ENCODE measurements around the gene KLF6. TPM values are rescaled to one million over a fixed set of nuclear protein-coding genes. Genes with fewer than 3 reads are reported as not detected.

The KLF6 gene
- total RNA-seq, 1 experiment from 2014 or later = 94.5 TPM

DNA sequence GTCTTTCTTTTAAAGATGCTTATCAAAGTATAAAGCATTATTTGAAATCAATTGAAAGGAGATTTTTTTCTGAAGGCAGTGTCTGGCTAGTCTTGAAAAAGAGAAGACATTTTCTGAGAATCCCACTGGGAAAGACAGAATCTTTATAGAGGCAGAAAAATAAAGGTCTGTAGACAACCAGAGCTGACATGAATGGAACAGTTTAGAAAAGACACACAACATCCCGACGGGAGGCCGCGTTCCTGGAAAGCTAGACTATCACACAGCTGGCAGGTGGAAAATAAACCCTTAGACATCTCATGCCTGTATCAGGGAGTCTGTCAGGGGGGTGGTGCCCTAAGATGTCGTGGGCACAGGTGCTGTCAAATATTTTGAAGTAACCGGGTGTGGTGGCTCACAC is 48.0 kb upstream of the KLF6 start:
- no peaks in the 10 kb centered on the region for H3K36me3 ChIP-seq (ENCODE audit: low read depth, low read length)
- no peak overlapping the region for H3K27ac ChIP-seq (ENCODE audit: low read length)
- no peaks in the 10 kb centered on the region for H3K27me3 ChIP-seq (ENCODE audit: low read length)
- no peaks in the 10 kb centered on the region for H3K9me3 ChIP-seq (ENCODE audit: low read length)
- no peaks in the 10 kb centered on the region for H3K79me2 ChIP-seq (ENCODE audit: low read length)
- no peak for DNase-seq
- H2AFZ ChIP-seq (ENCODE audit: low read length) = no peak overlapping the region
- no peak for ATAC-seq
- no peak overlapping the region for H3K9ac ChIP-seq (ENCODE audit: low read length)
- ChIA-PET POLR2A (ENCODE audit: unreplicated experiment) (no interaction called here), CTCF (no interaction called here)
- no peak for TF ChIP-seq EZH2 (IDR thresholded peaks at IDR 0.05; ENCODE audit: low read length, unreplicated experiment)
- TF ChIP-seq, protein P1, sequence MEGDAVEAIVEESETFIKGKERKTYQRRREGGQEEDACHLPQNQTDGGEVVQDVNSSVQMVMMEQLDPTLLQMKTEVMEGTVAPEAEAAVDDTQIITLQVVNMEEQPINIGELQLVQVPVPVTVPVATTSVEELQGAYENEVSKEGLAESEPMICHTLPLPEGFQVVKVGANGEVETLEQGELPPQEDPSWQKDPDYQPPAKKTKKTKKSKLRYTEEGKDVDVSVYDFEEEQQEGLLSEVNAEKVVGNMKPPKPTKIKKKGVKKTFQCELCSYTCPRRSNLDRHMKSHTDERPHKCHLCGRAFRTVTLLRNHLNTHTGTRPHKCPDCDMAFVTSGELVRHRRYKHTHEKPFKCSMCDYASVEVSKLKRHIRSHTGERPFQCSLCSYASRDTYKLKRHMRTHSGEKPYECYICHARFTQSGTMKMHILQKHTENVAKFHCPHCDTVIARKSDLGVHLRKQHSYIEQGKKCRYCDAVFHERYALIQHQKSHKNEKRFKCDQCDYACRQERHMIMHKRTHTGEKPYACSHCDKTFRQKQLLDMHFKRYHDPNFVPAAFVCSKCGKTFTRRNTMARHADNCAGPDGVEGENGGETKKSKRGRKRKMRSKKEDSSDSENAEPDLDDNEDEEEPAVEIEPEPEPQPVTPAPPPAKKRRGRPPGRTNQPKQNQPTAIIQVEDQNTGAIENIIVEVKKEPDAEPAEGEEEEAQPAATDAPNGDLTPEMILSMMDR (conservative IDR thresholded peaks at IDR 0.05; ENCODE audit: low read depth, low read length) = no peak
- no peak overlapping the region for H3K4me3 ChIP-seq (ENCODE audit: low read length)
- no peaks in the 10 kb centered on the region for H3F3A ChIP-seq (ENCODE audit: low read length, unreplicated experiment)
- intact Hi-C loops (cut with micrococcal nuclease) = no loop called here
- peaks cover 6% of the 10 kb centered on the region; the same call in 1 of the 2 replicates for H3K4me1 ChIP-seq (ENCODE audit: insufficient read depth, low read length)
- H4K20me1 ChIP-seq (ENCODE audit: low read length) = no peaks in the 10 kb centered on the region
- no peak overlapping the region for H3K4me2 ChIP-seq (ENCODE audit: low read length)
- no peaks in the 10 kb centered on the region for H3K9me2 ChIP-seq (replicated peaks; ENCODE audit: low read length)
- BruUV-seq (replicated peaks) = no TSS peak

DNA sequence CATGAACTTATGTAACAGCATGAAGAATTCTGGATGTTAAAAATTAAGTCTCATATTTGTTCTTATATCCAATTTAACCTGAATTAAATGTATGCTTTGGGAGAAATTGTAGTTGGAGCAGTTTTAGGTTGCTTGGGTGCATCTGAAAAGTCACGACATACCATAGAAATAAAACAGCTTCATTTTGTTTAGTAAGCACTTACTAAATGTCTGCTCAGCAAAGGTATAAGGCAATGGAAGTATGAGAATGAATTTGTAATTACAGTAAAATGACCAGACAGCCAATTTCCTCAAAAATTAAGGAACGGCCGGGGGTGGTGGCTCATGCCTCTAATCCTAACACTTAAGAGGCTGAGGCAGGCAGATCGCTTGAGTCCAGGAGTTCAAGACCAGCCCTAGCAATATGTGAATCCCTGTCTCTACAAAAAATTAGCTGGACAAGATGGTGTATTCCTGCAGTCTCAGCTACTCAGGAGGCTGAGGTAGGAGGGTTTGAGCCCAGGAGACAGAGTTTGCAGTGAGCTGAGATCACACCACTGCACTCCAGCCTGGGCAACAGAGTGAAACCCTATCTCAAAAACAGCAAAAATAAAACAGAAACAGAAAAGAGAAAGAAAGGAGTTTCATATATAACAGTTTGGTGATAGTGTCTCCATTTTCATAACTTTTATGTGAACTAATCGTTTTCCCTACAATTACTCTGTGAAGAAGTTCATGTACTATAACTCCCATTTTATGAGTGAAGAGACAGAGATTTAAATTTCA is 47.2 kb upstream of the KLF6 start:
- TF ChIP-seq, protein P1 (conservative IDR thresholded peaks at IDR 0.05; ENCODE audit: low read depth, low read length) = no peak
- TF ChIP-seq EZH2 (IDR thresholded peaks at IDR 0.05; ENCODE audit: low read length, unreplicated experiment) (no peak), EZH2phosphoT487 (IDR thresholded peaks at IDR 0.05; ENCODE audit: borderline replicate concordance, low read length) (no peak)
- Histone ChIP-seq H3K27ac (ENCODE audit: low read length) (no peak overlapping the region), H4K20me1 (ENCODE audit: low read length) (no peaks in the 10 kb centered on the region), H3K9me3 (ENCODE audit: low read length) (no peaks in the 10 kb centered on the region), H3K4me2 (ENCODE audit: low read length) (no peak overlapping the region), H3K27me3 (ENCODE audit: low read length) (no peaks in the 10 kb centered on the region), H3K79me2 (ENCODE audit: low read length) (no peaks in the 10 kb centered on the region), H3K36me3 (ENCODE audit: low read depth, low read length) (no peaks in the 10 kb centered on the region), H3K4me3 (ENCODE audit: low read length) (no peak overlapping the region), H3K4me1 (ENCODE audit: insufficient read depth, low read length) (peaks cover 6% of the 10 kb centered on the region; the same call in 1 of the 2 replicates), H3F3A (ENCODE audit: low read length, unreplicated experiment) (no peaks in the 10 kb centered on the region), H2AFZ (ENCODE audit: low read length) (no peak overlapping the region), H3K9me2 (replicated peaks; ENCODE audit: low read length) (no peaks in the 10 kb centered on the region), H3K9ac (ENCODE audit: low read length) (no peak overlapping the region)
- DNase-seq (no peak), ATAC-seq (no peak)
- ChIA-PET CTCF (no interaction called here), POLR2A (ENCODE audit: unreplicated experiment) (interaction anchor here (0.8 kb wide), 1 partner anchor 21 kb away, joined by 4 read pairs; no protein-coding TSS in a partner anchor)
- intact Hi-C loops (cut with micrococcal nuclease) = no loop called here
- no TSS peak for BruUV-seq (replicated peaks)

DNA sequence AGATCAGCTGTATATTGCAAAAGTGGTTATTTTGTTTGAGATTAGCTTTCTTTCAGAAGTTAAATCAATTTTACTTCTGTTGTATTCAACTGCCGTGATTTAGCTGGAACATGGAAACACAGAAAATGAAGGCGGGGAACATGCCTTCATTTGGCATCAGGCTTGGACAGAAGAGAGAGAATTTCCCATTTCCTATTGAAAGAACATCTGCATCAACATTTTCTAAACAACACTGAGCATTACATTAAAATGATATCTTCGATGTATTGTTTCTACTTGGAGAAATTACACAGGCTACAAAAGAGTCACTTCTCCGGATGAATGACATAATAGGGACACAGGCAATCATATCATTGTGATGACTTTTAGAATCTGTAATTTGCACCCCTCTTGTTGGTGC is 46.6 kb upstream of the KLF6 start:
- Histone ChIP-seq H3K27ac (ENCODE audit: low read length) (no peak overlapping the region), H3K9me3 (ENCODE audit: low read length) (no peaks in the 10 kb centered on the region), H3K36me3 (ENCODE audit: low read depth, low read length) (no peaks in the 10 kb centered on the region), H2AFZ (ENCODE audit: low read length) (no peak overlapping the region), H3K4me2 (ENCODE audit: low read length) (no peak overlapping the region), H3F3A (ENCODE audit: low read length, unreplicated experiment) (no peaks in the 10 kb centered on the region), H3K4me1 (ENCODE audit: insufficient read depth, low read length) (peaks cover 6% of the 10 kb centered on the region; the same call in 1 of the 2 replicates), H3K9me2 (replicated peaks; ENCODE audit: low read length) (no peaks in the 10 kb centered on the region), H3K27me3 (ENCODE audit: low read length) (no peaks in the 10 kb centered on the region), H4K20me1 (ENCODE audit: low read length) (no peaks in the 10 kb centered on the region), H3K79me2 (ENCODE audit: low read length) (no peaks in the 10 kb centered on the region), H3K9ac (ENCODE audit: low read length) (no peak overlapping the region), H3K4me3 (ENCODE audit: low read length) (no peak overlapping the region)
- no peak for DNase-seq
- no TSS peak for BruUV-seq (replicated peaks)
- TF ChIP-seq, protein P1 (conservative IDR thresholded peaks at IDR 0.05; ENCODE audit: low read depth, low read length) = no peak
- TF ChIP-seq EZH2phosphoT487 (IDR thresholded peaks at IDR 0.05; ENCODE audit: borderline replicate concordance, low read length) (no peak), EZH2 (IDR thresholded peaks at IDR 0.05; ENCODE audit: low read length, unreplicated experiment) (no peak)
- CTCF ChIA-PET = no interaction called here
- ATAC-seq = no peak
- POLR2A ChIA-PET (ENCODE audit: unreplicated experiment) = interaction anchor here (0.8 kb wide), 1 partner anchor 21 kb away, joined by 4 read pairs; no protein-coding TSS in a partner anchor
- intact Hi-C loops (cut with micrococcal nuclease) = no loop called here

Measured in PC-3 (cell line).